Cardiac muscle cell (in vitro differentiated cells and primary cell): Measurements from ENCODE around the gene CHIT1. TPM values are rescaled to one million over a fixed set of nuclear protein-coding genes. Genes with fewer than 3 reads are reported as not detected.
"Not testable (repeated sequence)": the region's sequence is repeated elsewhere in the genome, so short reads cannot be mapped to it uniquely, and the experiment has no call there.

Experiments
- DNase-seq, 2 donors: peaks; one replicate each; pipeline versions ENCODE4 v3.0.0 to v3.0.0-alpha.2; 2010 to 2017; ENCODE audit warnings: low read depth in 1 of 2, low spot score in 1 of 2
- H3K27ac ChIP-seq: fragments of 200-600 bp; sonication (generic); 2 replicates; pipeline ENCODE4 v1.5.1; 2016
- H3K27me3 ChIP-seq: fragments of 200-600 bp; sonication (generic); 2 replicates; pipeline ENCODE4 v1.6.0; 2016; ENCODE audit warnings: control low read depth
- H3K36me3 ChIP-seq: fragments of 200-600 bp; sonication (generic); 2 replicates; pipeline ENCODE4 v1.5.1; 2016; ENCODE audit warnings: control low read depth
- H3K4me1 ChIP-seq: fragments of 200-600 bp; sonication (generic); 2 replicates; pipeline ENCODE4 v1.8.1; 2017; ENCODE audit warnings: low read depth, mild to moderate bottlenecking, mixed run types
- H3K4me3 ChIP-seq: fragments of 200-600 bp; sonication (generic); 2 replicates; pipeline ENCODE4 v1.5.1; 2016; ENCODE audit warnings: mild to moderate bottlenecking
- H3K9me3 ChIP-seq: fragments of 200-600 bp; sonication (generic); 2 replicates; pipeline ENCODE4 v1.5.1; 2017; ENCODE audit warnings: low read depth, mild to moderate bottlenecking, control low read depth
- polyA plus RNA-seq: library from polyadenylated mRNA; unstranded; fragments of >200 nt; fragmentation: Nextera tagmentation; extraction: Ambion mirVana; gene quantifications from 2 replicates; pipeline ENCODE4 v1.2.1, GENCODE V29; 2016
- total RNA-seq: library from RNA; depleted of rRNA; stranded (reverse); fragments of >200 nt; gene quantifications from 2 replicates; pipeline ENCODE4 v1.2.3, GENCODE V29; 2016
- TF ChIP-seq, protein P1 (sequence below): IDR thresholded peaks from 2 replicates; pipeline ENCODE4 v1.5.1; 2012; ENCODE audit warnings: low read depth, mild to moderate bottlenecking, low read length

The CHIT1 gene
- total and polyA plus RNA-seq, 2 experiments from 2014 or later = 0.03 TPM; not detected in 1

DNA sequence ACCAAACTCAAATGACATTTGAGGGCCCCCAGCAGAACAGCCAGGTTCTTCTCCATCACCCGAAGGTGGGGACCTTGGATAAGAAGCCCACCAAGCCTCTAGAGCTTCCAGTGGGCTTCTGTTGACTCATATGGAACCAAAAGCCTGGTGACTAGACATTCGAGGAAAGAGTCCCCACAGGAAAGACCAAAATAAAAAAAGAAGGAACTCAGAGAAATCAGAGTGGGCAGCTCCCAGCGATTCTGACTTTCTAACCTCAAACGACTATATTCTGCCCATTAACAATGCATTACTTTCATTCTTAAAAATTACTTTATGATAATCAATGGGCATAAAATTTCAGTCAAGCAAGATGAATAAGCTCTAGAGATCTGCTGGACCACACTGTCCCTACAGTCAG is 9.6 kb upstream of the CHIT1 start:
- no peak for DNase-seq
- TF ChIP-seq, protein P1, sequence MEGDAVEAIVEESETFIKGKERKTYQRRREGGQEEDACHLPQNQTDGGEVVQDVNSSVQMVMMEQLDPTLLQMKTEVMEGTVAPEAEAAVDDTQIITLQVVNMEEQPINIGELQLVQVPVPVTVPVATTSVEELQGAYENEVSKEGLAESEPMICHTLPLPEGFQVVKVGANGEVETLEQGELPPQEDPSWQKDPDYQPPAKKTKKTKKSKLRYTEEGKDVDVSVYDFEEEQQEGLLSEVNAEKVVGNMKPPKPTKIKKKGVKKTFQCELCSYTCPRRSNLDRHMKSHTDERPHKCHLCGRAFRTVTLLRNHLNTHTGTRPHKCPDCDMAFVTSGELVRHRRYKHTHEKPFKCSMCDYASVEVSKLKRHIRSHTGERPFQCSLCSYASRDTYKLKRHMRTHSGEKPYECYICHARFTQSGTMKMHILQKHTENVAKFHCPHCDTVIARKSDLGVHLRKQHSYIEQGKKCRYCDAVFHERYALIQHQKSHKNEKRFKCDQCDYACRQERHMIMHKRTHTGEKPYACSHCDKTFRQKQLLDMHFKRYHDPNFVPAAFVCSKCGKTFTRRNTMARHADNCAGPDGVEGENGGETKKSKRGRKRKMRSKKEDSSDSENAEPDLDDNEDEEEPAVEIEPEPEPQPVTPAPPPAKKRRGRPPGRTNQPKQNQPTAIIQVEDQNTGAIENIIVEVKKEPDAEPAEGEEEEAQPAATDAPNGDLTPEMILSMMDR = no peak
- no peak overlapping the region for H3K27ac ChIP-seq
- H3K9me3 ChIP-seq = no peaks in the 10 kb centered on the region
- H3K36me3 ChIP-seq = no peaks in the 10 kb centered on the region
- H3K27me3 ChIP-seq = peaks cover 6% of the 10 kb centered on the region
- H3K4me3 ChIP-seq = no peak overlapping the region
- no peaks in the 10 kb centered on the region for H3K4me1 ChIP-seq

DNA sequence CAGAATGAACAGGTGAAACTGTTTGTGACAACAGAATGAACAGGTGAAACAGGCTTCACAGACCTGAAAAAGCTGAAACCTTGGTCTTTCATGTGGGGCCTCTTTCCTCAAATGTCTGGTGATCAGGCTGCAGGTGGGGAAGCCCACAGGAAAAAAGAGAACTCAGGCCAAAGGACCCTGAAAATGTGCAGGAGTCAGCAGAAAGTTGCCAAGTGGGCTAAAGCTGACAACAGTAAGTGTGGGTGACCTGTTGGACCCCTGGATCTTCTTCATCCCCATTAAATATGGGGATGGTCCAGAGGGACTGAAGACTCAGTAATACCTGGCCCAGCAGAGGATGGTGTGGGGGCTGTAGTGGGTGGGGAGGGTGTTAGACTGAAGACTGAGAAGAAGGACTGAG is 9.1 kb upstream of the CHIT1 start:
- no peak overlapping the region for H3K4me3 ChIP-seq
- no peaks in the 10 kb centered on the region for H3K36me3 ChIP-seq
- no peak for DNase-seq
- no peaks in the 10 kb centered on the region for H3K9me3 ChIP-seq
- peaks cover 6% of the 10 kb centered on the region for H3K27me3 ChIP-seq
- no peaks in the 10 kb centered on the region for H3K4me1 ChIP-seq
- TF ChIP-seq, protein P1 = no peak
- H3K27ac ChIP-seq = no peak overlapping the region

DNA sequence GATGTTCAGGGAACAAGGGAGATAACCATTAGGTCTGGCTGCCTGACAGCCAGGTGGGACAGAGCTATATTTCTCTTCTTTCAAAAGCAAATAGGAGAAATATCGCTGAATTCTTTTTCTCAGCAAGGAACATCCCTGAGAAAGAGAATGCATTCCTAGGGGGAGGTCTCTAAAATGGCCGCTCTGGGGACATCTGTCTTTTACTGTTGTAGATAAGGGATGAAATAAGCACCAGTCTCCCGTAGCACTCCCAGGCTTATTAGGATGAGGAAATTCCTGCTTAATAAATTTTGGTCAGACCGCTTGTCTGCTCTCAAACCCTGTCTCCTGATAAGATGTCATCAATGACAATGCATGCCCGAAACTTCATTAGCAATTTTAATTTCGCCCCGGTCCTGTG is 5.4 kb upstream of the CHIT1 start:
- not testable (repeated sequence) for DNase-seq

DNA sequence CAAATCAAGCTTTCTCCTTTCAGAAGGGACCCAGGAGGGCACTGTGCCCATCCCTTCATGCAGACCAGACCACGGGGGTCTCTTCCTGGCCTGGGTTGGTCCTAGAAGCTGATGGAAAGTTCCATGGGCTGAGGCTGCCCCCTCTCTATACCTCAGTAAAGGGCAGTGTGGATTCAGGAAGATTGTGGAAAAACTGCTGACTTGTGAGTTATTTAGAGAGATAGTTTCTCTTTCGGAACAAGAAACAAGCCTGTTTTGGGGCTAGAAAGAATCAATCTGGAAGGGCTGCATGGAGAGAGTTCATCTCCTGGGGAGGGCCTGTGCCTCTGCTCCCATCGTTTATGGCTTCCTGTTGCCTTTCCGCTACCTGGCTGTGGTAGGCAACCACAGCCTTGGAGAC is 803 bp downstream of the CHIT1 start:
- H3K9me3 ChIP-seq = no peaks in the 10 kb centered on the region
- no peak overlapping the region for H3K27ac ChIP-seq
- no peaks in the 10 kb centered on the region for H3K36me3 ChIP-seq
- DNase-seq = no peak
- no peaks in the 10 kb centered on the region for H3K4me1 ChIP-seq
- H3K27me3 ChIP-seq = peaks cover 29% of the 10 kb centered on the region
- no peak overlapping the region for H3K4me3 ChIP-seq
- TF ChIP-seq, protein P1 = no peak

More for the DNA sequence above, 5.4 kb upstream of the CHIT1 start:
- not testable (repeated sequence) for H3K27ac ChIP-seq, H3K4me3 ChIP-seq, H3K4me1 ChIP-seq, H3K36me3 ChIP-seq, H3K9me3 ChIP-seq
- H3K27me3 ChIP-seq = peaks cover 17% of the 10 kb centered on the region

DNA sequence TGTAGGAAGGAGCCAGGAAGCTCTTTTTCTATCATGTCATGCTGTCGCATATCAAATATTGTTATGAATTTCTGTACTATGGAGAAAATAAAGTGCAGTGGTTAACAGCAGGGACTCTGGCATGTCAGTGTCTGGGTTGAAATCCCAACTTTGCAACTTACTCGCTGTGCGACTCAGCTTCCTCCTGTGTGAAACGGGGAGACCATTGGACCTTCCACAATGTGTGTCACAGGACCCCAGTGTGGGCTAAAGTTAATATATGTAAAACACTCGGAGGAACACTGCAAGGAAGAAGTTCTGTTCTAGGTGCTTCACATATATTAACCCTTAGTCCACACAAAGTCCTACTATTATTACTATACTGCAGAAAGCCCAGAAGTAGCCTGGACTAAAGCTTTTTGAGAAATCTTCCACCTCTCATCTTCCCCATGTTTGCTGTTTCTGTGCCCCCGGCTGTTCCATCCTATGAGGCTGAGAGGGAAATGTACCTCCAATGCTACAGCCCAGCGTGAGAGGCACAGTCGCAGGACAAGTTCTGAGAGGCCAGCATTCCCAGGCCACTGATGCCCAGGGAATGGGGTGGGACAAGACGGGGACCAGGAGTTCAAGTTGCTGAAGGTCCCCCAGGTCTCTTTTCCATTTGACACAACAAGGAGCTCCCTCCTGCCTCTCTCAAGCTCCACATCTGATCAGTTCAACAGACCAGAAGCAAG is 1.9 kb downstream of the CHIT1 start:
- no peak overlapping the region for H3K27ac ChIP-seq
- TF ChIP-seq, protein P1 = no peak

DNA sequence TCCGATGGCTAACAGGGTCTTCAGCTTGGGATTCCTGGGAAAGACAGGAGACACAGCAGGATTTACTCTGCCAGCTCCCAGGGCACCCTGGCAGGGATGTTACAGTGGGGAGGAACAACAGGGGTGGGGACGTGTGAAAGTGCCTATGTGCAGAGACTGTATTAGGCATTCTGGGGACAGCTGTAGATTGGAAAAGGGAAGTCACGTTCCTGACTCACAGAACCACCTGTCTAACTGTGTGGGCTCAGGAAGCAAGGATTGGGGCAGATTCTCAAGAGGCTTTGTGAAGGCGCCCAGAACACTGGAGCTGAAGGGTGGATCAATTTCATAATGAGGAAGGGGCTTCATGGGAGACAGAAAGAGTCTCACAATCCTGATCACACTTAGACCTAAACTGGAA is 4.4 kb downstream of the CHIT1 start:
- Histone ChIP-seq H3K36me3 (no peaks in the 10 kb centered on the region), H3K27ac (no peak overlapping the region)
- TF ChIP-seq, protein P1 = no peak

More for the DNA sequence above, 1.9 kb downstream of the CHIT1 start:
- Histone ChIP-seq H3K4me3 (no peak overlapping the region), H3K4me1 (no peaks in the 10 kb centered on the region), H3K9me3 (no peaks in the 10 kb centered on the region), H3K27me3 (peaks cover 32% of the 10 kb centered on the region), H3K36me3 (no peaks in the 10 kb centered on the region)
- DNase-seq = no peak

More for the DNA sequence above, 4.4 kb downstream of the CHIT1 start:
- no peak for DNase-seq
- Histone ChIP-seq H3K9me3 (no peaks in the 10 kb centered on the region), H3K4me3 (no peak overlapping the region), H3K27me3 (peaks cover 26% of the 10 kb centered on the region), H3K4me1 (no peaks in the 10 kb centered on the region)
